Activated CD8-positive, alpha-beta memory T cell treated with anti-CD3 and anti-CD28 coated beads, Interleukin-2, amount 10 ng/mL, durations not matched to agents 7 days and 5 days (primary cell): Measurements from ENCODE around the gene STBD1. TPM values are rescaled to one million over a fixed set of nuclear protein-coding genes. Genes with fewer than 3 reads are reported as not detected.
"Not testable (repeated sequence)": the region's sequence is repeated elsewhere in the genome, so short reads cannot be mapped to it uniquely, and the experiment has no call there.

Source experiments
- ATAC-seq: fragments of 150-1000 bp; cut with Tn5 transposase; one replicate; pipeline ENCODE4 v1.10.0; 2021; ENCODE audit warnings: moderate library complexity
- CTCF ChIA-PET: fragments of 350-600 bp; sonication (Branson Sonifier 250); formaldehyde crosslinking; loops from one replicate; lab custom pipeline; 2021; ENCODE audit warnings: antibody characterized with exemption; lab: Charles Lee
- DNase-seq: peaks from one replicate; pipeline ENCODE4 v3.0.0-alpha.2; 2020
- H3K27ac Mint-ChIP-seq: one replicate; pipeline ENCODE4 v1.8.0; 2021; ENCODE audit warnings: mild to moderate bottlenecking, mixed read lengths
- H3K27me3 Mint-ChIP-seq: one replicate; pipeline ENCODE4 v1.8.0; 2021; ENCODE audit warnings: mixed read lengths
- H3K36me3 Mint-ChIP-seq: one replicate; pipeline ENCODE4 v1.8.0; 2021; ENCODE audit warnings: mild to moderate bottlenecking, mixed read lengths
- H3K4me1 Mint-ChIP-seq: one replicate; pipeline ENCODE4 v1.8.0; 2021; ENCODE audit warnings: mixed read lengths
- H3K4me3 Mint-ChIP-seq: one replicate; pipeline ENCODE4 v1.8.0; 2021; ENCODE audit warnings: mild to moderate bottlenecking, moderate library complexity, mixed read lengths
- H3K9me3 Mint-ChIP-seq: one replicate; pipeline ENCODE4 v1.8.0; 2022; ENCODE audit warnings: low read depth, mixed read lengths
- total RNA-seq, 2 experiments: library from RNA; stranded (reverse); gene quantifications; one replicate each; pipeline ENCODE4 v1.2.3, GENCODE V29; 2021

Gene STBD1
- total RNA-seq, 2 experiments from 2014 or later: 0.52 to 1.2 TPM

GRCh38 chr4:76354517-76355473 lies 48.3 kb downstream of the STBD1 start:
- no peak overlapping the region for H3K4me3 Mint-ChIP-seq
- CTCF ChIA-PET: interaction anchor here (0.7 to 2.7 kb wide), 6 partner anchors 9 to 520 kb away, joined by 3 to 16 read pairs (median 4); partner anchors contain the start of gene STBD1
- H3K4me1 Mint-ChIP-seq: peaks cover 22% of the 10 kb centered on the region
- H3K27me3 Mint-ChIP-seq: peaks cover 7% of the 10 kb centered on the region
- H3K27ac Mint-ChIP-seq: peak overlapping the region; percentile 57
- peaks cover 17% of the 10 kb centered on the region for H3K36me3 Mint-ChIP-seq
- peaks cover 16% of the 10 kb centered on the region for H3K9me3 Mint-ChIP-seq
- ATAC-seq (peak; percentile 92), DNase-seq (peak; percentile 77)

- ATAC-seq: no peak
- Mint-ChIP-seq H3K27me3 (peaks cover 7% of the 10 kb centered on the region), H3K4me3 (no peak overlapping the region), H3K27ac (no peak overlapping the region), H3K9me3 (peaks cover 17% of the 10 kb centered on the region), H3K36me3 (peaks cover 20% of the 10 kb centered on the region), H3K4me1 (peaks cover 22% of the 10 kb centered on the region)
- CTCF ChIA-PET: no interaction called here
- no peak for DNase-seq
These were observed 51.4 kb downstream of the STBD1 start for GRCh38 chr4:76357981-76358380.

- Mint-ChIP-seq H3K9me3 (peaks cover 17% of the 10 kb centered on the region), H3K4me1 (peaks cover 11% of the 10 kb centered on the region), H3K36me3 (peaks cover 20% of the 10 kb centered on the region)
- CTCF ChIA-PET, DNase-seq, H3K27me3 Mint-ChIP-seq, H3K4me3 Mint-ChIP-seq, H3K27ac Mint-ChIP-seq, ATAC-seq: not testable (repeated sequence)
These were observed 53.4 kb downstream of the STBD1 start for GRCh38 chr4:76359881-76360466.

Other genes with a start within 250 kb of the STBD1 start
- not detected for gene ART3, start 232.0 kb upstream of the STBD1 start, total RNA-seq
- 10 to 100 TPM; 46.8 to 57.5 TPM for gene NUP54, start 158.3 kb upstream of the STBD1 start, total RNA-seq
- 10 to 100 TPM in 1 of 2 experiments, 1 to 10 TPM in 1; 8.9 to 15.6 TPM for gene SCARB2, start 92.9 kb upstream of the STBD1 start, total RNA-seq
- under 1 TPM in 1 of 2 experiments, not detected in 1; 0.18 TPM for gene FAM47E, start 55.0 kb upstream of the STBD1 start, total RNA-seq
- not detected for gene CCDC158, start 114.4 kb downstream of the STBD1 start, total RNA-seq
- gene SHROOM3, start 128.5 kb downstream of the STBD1 start, total RNA-seq: under 1 TPM in 1 of 2 experiments, not detected in 1; 0.09 TPM